ENCODE measurements around the gene NUP35. TPM values are rescaled to one million over a fixed set of nuclear protein-coding genes. Genes with fewer than 3 reads are reported as not detected.
"Not testable (repeated sequence)": the region's sequence is repeated elsewhere in the genome, so short reads cannot be mapped to it uniquely, and the experiment has no call there.

Gene NUP35
- total RNA-seq, 1 donor from 2014 or later, result 11.2 TPM

GRCh38 chr2:183149489-183149888, 25.2 kb downstream of the NUP35 start:
- DNase-seq (ENCODE audit: low read depth), result no peak
- Histone ChIP-seq H3K27me3 (ENCODE audit: control insufficient read depth, insufficient read depth, low read length) (no peaks in the 10 kb centered on the region), H3K4me3 (ENCODE audit: low read depth, low read length) (no peak overlapping the region), H3K36me3 (ENCODE audit: control insufficient read depth, insufficient read depth, low read length) (no peaks in the 10 kb centered on the region)
- TF ChIP-seq, protein P1, sequence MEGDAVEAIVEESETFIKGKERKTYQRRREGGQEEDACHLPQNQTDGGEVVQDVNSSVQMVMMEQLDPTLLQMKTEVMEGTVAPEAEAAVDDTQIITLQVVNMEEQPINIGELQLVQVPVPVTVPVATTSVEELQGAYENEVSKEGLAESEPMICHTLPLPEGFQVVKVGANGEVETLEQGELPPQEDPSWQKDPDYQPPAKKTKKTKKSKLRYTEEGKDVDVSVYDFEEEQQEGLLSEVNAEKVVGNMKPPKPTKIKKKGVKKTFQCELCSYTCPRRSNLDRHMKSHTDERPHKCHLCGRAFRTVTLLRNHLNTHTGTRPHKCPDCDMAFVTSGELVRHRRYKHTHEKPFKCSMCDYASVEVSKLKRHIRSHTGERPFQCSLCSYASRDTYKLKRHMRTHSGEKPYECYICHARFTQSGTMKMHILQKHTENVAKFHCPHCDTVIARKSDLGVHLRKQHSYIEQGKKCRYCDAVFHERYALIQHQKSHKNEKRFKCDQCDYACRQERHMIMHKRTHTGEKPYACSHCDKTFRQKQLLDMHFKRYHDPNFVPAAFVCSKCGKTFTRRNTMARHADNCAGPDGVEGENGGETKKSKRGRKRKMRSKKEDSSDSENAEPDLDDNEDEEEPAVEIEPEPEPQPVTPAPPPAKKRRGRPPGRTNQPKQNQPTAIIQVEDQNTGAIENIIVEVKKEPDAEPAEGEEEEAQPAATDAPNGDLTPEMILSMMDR (IDR thresholded peaks at IDR 0.05; ENCODE audit: insufficient read depth, low read length, poor library complexity, severe bottlenecking), result no peak

DNA sequence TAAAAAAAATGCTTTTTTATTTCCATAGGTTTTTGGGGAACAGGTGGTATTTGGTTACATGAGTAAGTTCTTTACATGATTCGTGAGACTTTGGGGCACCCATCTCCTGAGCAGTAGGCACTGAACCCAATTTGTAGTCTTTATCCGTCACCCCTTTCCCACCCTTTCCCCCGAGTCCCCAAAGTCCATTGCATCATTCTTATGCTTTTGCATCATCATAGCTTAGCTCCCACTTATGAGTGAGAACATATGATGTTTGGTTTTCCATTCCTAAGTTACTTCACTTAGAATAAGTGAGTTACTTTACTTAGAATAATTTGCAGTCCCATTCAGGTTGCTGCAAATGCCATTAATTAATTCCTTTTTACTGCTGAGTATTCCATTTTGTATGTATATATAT, 28.0 kb downstream of the NUP35 start:
- not testable (repeated sequence) for H3K36me3 ChIP-seq (ENCODE audit: control insufficient read depth, insufficient read depth, low read length); H3K27me3 ChIP-seq (ENCODE audit: control insufficient read depth, insufficient read depth, low read length); H3K4me3 ChIP-seq (ENCODE audit: low read depth, low read length); DNase-seq (ENCODE audit: low read depth)

GRCh38 chr2:183153967-183154366, 29.7 kb downstream of the NUP35 start:
- no peaks in the 10 kb centered on the region for H3K27me3 ChIP-seq (ENCODE audit: control insufficient read depth, insufficient read depth, low read length)
- H3K4me3 ChIP-seq (ENCODE audit: low read depth, low read length), result no peak overlapping the region
- TF ChIP-seq, protein P1 (IDR thresholded peaks at IDR 0.05; ENCODE audit: insufficient read depth, low read length, poor library complexity, severe bottlenecking), result no peak
- no peak for DNase-seq (ENCODE audit: low read depth)
- H3K36me3 ChIP-seq (ENCODE audit: control insufficient read depth, insufficient read depth, low read length), result no peaks in the 10 kb centered on the region

- H3K4me3 ChIP-seq (ENCODE audit: low read depth, low read length); H3K27me3 ChIP-seq (ENCODE audit: control insufficient read depth, insufficient read depth, low read length); DNase-seq (ENCODE audit: low read depth); H3K36me3 ChIP-seq (ENCODE audit: control insufficient read depth, insufficient read depth, low read length): not testable (repeated sequence)
Measured at GRCh38 chr2:183154772-183155171, 30.5 kb downstream of the NUP35 start.

DNA sequence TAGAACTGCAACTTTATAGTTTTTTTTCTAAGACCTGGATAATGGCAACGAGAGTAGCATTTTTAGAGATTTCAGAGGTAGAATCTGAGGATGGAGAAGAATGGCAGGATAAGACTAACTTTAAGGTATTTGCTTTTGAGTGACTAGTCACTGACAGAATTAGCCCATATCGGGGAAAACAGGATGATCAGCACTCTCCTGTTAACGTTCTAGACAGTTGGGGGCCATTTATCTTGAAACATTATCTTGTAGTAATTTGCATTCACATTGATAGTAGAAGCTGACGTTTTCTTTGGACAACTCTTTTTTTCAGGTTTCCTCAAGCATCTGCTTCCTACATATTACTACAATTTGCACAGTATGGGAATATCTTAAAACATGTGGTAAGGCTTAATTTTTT, 32.9 kb downstream of the NUP35 start:
- no peak for DNase-seq (ENCODE audit: low read depth)
- TF ChIP-seq, protein P1 (IDR thresholded peaks at IDR 0.05; ENCODE audit: insufficient read depth, low read length, poor library complexity, severe bottlenecking), result no peak
- Histone ChIP-seq H3K27me3 (ENCODE audit: control insufficient read depth, insufficient read depth, low read length) (no peaks in the 10 kb centered on the region), H3K36me3 (ENCODE audit: control insufficient read depth, insufficient read depth, low read length) (no peaks in the 10 kb centered on the region), H3K4me3 (ENCODE audit: low read depth, low read length) (no peak overlapping the region)

GRCh38 chr2:183162362-183162761, 38.1 kb downstream of the NUP35 start:
- TF ChIP-seq, protein P1 (IDR thresholded peaks at IDR 0.05; ENCODE audit: insufficient read depth, low read length, poor library complexity, severe bottlenecking), result no peak
- no peak for DNase-seq (ENCODE audit: low read depth)
- H3K4me3 ChIP-seq (ENCODE audit: low read depth, low read length), result no peak overlapping the region
- no peaks in the 10 kb centered on the region for H3K36me3 ChIP-seq (ENCODE audit: control insufficient read depth, insufficient read depth, low read length)
- no peaks in the 10 kb centered on the region for H3K27me3 ChIP-seq (ENCODE audit: control insufficient read depth, insufficient read depth, low read length)

DNA sequence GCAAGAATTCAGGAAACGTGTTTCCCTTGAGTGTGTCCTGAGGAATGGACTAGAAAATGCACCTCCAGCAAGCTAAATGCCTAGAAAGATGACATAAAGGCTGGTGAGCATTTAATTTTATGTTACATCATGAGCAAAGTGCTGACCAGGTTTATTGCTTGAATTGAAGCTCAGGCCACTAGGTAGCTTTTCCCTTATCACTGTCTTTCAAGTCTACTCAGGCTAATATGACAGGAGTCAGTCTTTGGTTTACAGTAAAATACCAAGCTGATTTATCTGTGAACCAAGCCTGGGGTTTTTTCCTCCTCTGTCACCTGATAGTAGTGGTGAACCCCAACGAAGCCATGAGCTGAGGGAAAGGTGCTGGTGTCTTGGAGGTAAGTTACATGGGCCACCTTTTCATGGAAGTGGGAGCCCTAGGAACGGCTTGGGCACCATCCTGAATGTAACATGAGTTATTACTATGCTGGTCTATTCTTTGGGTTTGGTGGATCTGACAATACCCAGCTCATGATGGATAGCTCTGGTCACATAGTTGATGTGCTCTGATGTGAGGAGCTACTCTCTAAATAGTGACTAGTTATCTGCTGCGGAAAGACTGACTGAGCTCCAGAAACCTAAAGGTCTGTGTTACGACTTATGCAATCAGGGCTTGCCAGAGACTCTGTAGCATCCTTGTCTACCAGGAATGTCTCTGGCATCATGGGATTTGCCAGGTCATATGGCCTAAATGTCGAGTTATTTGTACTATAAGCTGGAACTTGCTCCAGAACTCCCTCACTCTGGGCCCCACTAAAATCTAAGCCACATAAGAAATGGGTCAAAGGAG, 39.8 kb downstream of the NUP35 start:
- H3K36me3 ChIP-seq (ENCODE audit: control insufficient read depth, insufficient read depth, low read length), result no peaks in the 10 kb centered on the region
- H3K27me3 ChIP-seq (ENCODE audit: control insufficient read depth, insufficient read depth, low read length), result no peaks in the 10 kb centered on the region
- no peak for DNase-seq (ENCODE audit: low read depth)
- H3K4me3 ChIP-seq (ENCODE audit: low read depth, low read length), result no peak overlapping the region
- TF ChIP-seq, protein P1 (IDR thresholded peaks at IDR 0.05; ENCODE audit: insufficient read depth, low read length, poor library complexity, severe bottlenecking), result no peak

All from kidney epithelial cell (primary cell).